K562 treated with DMSO at 1 percent for 12 hours (cell line): Measurements from ENCODE around the gene RSPO3. TPM values are rescaled to one million over a fixed set of nuclear protein-coding genes. Genes with fewer than 3 reads are reported as not detected.

Source experiments
- total RNA-seq: library from RNA; unstranded; fragments of 300-600 nt; gene quantifications from 2 replicates; pipeline ENCODE4 v1.2.3, GENCODE V29; 2022; ENCODE audit not compliant: insufficient read depth

The RSPO3 gene
- not detected in 2 replicates for total RNA-seq

GRCh38 chr6:127118298-127119101 is at the start of gene RSPO3:
RSPO3 (plus strand) TSS chr6:127118671; CDS start chr6:127119193, 522 bp downstream.

Other genes starting within 250 kb of the RSPO3 start
- gene RNF146, start 148.2 kb downstream of the RSPO3 start, total RNA-seq: 10.0 and 21.2 TPM in 2 replicates
- 18.7 and 40.3 TPM in 2 replicates for gene ECHDC1, start 224.9 kb downstream of the RSPO3 start, total RNA-seq